ENCODE measurements around the gene KIAA0232.

DNA sequence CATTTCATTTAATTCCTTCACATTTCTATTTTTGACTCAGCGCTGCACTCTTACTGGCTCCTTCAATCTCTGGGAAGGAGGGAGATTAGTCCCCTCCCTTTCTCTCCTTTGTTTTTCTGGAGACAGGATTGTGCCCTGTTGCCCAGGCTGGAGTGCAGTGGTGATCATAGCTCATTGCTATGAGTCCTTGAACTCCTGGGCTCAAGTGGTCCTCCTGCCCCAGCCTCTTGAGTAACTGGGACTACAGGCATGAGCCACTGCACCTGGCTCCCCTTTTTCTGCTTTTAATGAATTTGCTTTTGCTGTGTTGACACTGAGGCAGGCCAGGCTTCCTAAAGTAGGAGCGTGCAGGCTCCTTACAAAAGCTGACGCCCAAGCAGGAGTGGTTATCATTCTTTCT, 137.6 kb downstream of the KIAA0232 start:
- no peak for TF ChIP-seq EZH2 (IDR thresholded peaks at IDR 0.05)
- TF ChIP-seq POLR2AphosphoS5 (IDR thresholded peaks at IDR 0.05; ENCODE audit: borderline replicate concordance, low read depth, low read length) = no peak
- TF ChIP-seq FOXP2 (optimal IDR thresholded peaks at IDR 0.05; ENCODE audit: control extremely low read depth, extremely low read length, insufficient read depth) = no peak
